Right lobe of liver (tissue), 6 donors: ENCODE measurements around the gene ADAMTS3. TPM values are rescaled to one million over a fixed set of nuclear protein-coding genes. Genes with fewer than 3 reads are reported as not detected.

ENCODE experiments used
- ATAC-seq, 4 donors: fragments of 200-7000 bp; cut with Tn5 transposase; one replicate each; pipeline ENCODE4 v1.9.1; 2020; ENCODE audit warnings: mild to moderate bottlenecking in 4 of 4, moderate library complexity in 4 of 4
- DNase-seq, 3 donors: peaks; one replicate each; pipeline ENCODE4 v3.0.0-alpha.2; 2020
- H3K27ac ChIP-seq, 3 donors: fragments of 200-600 bp; one replicate each; pipeline ENCODE4 v1.8.0; 2022
- H3K27me3 ChIP-seq, 2 donors: fragments of 200-600 bp; one replicate each; pipeline ENCODE4 v1.8.0; 2022
- H3K36me3 ChIP-seq, 4 donors: fragments of 200-600 bp; sonication (generic) in 1 of 4; one replicate each; pipeline versions ENCODE4 v1.5.1 to v1.8.0; 2017 to 2022; ENCODE audit warnings: control low read depth in 1 of 4
- H3K4me1 ChIP-seq, 4 donors: fragments of 200-600 bp; sonication (generic) in 1 of 4; one replicate each; pipeline versions ENCODE4 v1.5.1 to v1.8.0; 2017 to 2022; ENCODE audit warnings: control low read depth in 1 of 4
- H3K4me3 ChIP-seq, 3 donors: fragments of 200-600 bp; one replicate each; pipeline ENCODE4 v1.8.0; 2022
- H3K9me3 ChIP-seq, 4 donors: fragments of 200-600 bp; sonication (generic) in 1 of 4; one replicate each; pipeline versions ENCODE4 v1.5.1 to v1.8.0; 2017 to 2022; ENCODE audit warnings: control low read depth in 1 of 4
- POLR2A ChIP-seq: fragments of 450-650 bp; IDR thresholded peaks from one replicate; pipeline ENCODE4 v1.6.1; 2017; ENCODE audit warnings: antibody characterized with exemption, mild to moderate bottlenecking
- WGBS: methylation state at CpG from one replicate; pipeline ENCODE4 v1.1.6; 2018; ENCODE audit warnings: low coverage, low lambda C conversion rate; ENCODE audit not compliant: insufficient coverage; ENCODE audit errors: missing lambda C conversion rate; 5-methylcytosine and 5-hydroxymethylcytosine counted together
- intact Hi-C, 2 donors: fragments of 100-400 bp; cut with DNase I; formaldehyde crosslinking; loops; one replicate each; pipeline versions ENCODE4 v1.11.2 to v1.14.1; 2022
- total RNA-seq, 6 experiments: library from RNA; depleted of rRNA in 2 of 6; stranded (reverse); fragments of >200 nt in 2 of 6; fragmentation: NEBNext Ultra II Directional in 3 of 6; extraction: Animal tissue kit (Norgen Biotek cat#: 25700) in 3 of 6; gene quantifications; one replicate each; pipeline versions ENCODE4 v1.1.0 to v1.2.4, GENCODE V29; 2016 to 2023
- TF ChIP-seq, protein P1 (sequence below), 4 donors: fragments of 200-600 bp in 3 of 4; fragments of 450-650 bp in 1 of 4; IDR thresholded peaks; one replicate each; pipeline versions ENCODE4 v1.5.1 to v1.8.0; 2016 to 2022; ENCODE audit warnings: antibody characterized with exemption in 4 of 4, mild to moderate bottlenecking in 2 of 4
- donor health status: DM: no; HTN: yes; CAD: no.
- donor health status: DM: no; HTN: no; CAD: no.
- donor health status: DM: no; HTN: no; CAD: no.
- donor health status: DM: no; HTN: yes; CAD: no.
- donor health status: DM: no; HTN: yes; CAD: no.

ADAMTS3 gene
- total RNA-seq, 6 experiments from 2014 or later, result 0.12 to 0.64 (median 0.42) TPM

DNA sequence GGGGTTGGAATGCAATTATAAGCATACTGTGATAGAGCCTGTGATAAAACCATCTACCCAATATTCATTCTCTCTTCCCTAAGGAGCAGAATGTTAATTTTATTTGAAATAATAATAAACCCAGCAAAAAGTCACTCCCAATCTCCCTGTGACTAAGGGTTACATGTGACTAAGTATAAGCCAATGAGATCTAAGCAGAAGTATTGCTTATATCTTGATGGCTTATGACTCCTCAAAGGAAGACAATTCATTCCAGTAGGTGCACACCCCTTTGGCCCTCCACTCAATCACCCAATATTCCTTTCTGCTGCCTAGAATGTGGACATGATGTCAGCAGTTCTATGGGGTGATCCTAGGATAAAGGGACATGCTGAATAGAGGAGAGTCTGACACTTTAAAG is 224.6 kb downstream of the ADAMTS3 start:
- ATAC-seq, result no peak
- TF ChIP-seq, protein P1, sequence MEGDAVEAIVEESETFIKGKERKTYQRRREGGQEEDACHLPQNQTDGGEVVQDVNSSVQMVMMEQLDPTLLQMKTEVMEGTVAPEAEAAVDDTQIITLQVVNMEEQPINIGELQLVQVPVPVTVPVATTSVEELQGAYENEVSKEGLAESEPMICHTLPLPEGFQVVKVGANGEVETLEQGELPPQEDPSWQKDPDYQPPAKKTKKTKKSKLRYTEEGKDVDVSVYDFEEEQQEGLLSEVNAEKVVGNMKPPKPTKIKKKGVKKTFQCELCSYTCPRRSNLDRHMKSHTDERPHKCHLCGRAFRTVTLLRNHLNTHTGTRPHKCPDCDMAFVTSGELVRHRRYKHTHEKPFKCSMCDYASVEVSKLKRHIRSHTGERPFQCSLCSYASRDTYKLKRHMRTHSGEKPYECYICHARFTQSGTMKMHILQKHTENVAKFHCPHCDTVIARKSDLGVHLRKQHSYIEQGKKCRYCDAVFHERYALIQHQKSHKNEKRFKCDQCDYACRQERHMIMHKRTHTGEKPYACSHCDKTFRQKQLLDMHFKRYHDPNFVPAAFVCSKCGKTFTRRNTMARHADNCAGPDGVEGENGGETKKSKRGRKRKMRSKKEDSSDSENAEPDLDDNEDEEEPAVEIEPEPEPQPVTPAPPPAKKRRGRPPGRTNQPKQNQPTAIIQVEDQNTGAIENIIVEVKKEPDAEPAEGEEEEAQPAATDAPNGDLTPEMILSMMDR (IDR thresholded peaks at IDR 0.05), result no peak
- TF ChIP-seq POLR2A, result no peak
- intact Hi-C loops, result no loop called here

DNA sequence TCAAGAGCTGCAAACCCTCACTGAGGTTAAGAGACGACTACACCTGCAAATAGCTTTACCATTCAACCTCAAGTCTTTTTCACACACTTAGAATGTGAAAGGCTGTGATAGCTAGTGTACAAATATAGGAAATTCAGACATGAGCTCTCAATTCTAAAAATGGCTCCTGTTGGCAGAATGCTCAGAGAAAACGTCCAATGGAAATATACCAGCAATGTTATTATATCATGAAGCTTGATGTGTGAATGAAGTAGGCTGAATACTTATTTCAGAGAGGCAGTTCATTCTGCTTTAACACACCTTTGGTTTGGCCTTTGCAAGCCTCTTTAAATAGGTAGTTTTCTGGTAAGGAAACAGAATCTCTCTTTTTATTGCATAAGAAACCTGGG is 227.6 kb downstream of the ADAMTS3 start:
- TF ChIP-seq, protein P1 (IDR thresholded peaks at IDR 0.05), result no peak
- no peak for TF ChIP-seq POLR2A
- ATAC-seq (no peak), DNase-seq (no peak)
- intact Hi-C loops, result no loop called here
- no peaks in the 10 kb centered on the region for H3K9me3 ChIP-seq
- no peaks in the 10 kb centered on the region for H3K36me3 ChIP-seq
- H3K27ac ChIP-seq, result no peak overlapping the region
- H3K27me3 ChIP-seq, result peaks cover 0 to 4% of the 10 kb centered on the region in 2 donors
- WGBS, result 39% methylated on average over 2 of the region's 2 CpGs
- H3K4me1 ChIP-seq, result no peaks in the 10 kb centered on the region
- no peak overlapping the region for H3K4me3 ChIP-seq

More for the DNA sequence above, 224.6 kb downstream of the ADAMTS3 start:
- Histone ChIP-seq H3K9me3 (no peaks in the 10 kb centered on the region), H3K36me3 (no peaks in the 10 kb centered on the region), H3K4me1 (no peaks in the 10 kb centered on the region), H3K4me3 (no peak overlapping the region), H3K27me3 (no peaks in the 10 kb centered on the region), H3K27ac (no peak overlapping the region)
- no peak for DNase-seq

DNA sequence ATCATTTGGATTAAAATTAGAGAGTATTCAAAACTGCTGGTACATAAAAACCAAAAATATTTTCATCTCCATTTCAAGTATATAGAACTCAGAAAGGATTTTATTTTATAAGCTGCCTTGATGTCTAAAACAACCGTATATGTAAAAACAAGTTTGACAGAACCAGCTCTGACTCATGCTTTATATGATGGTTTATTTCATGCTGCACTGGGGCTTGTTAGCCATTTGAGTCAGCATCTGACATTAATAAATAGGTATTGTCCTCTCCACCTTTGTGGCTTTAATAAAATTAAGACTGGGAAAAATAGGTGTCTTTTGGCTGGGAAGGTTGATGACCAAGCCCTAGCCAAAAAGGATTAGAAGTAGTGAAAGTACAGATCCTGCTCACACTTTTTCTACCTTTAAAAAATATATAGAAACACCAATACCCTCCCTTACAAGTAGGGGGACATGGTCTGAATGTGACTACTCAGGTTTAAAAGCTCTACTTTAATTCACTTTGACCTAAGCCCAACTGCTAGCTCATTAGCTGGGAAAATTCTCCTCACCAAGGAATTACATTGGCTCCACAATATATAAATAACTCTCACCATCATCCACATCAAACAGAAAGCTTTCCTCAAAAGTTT is 228.1 kb downstream of the ADAMTS3 start:
- WGBS, result 81% methylated on average over 1 of the region's 1 CpG
- H3K27me3 ChIP-seq, result peaks cover 0 to 4% of the 10 kb centered on the region in 2 donors
- no peak overlapping the region for H3K27ac ChIP-seq
- no peak overlapping the region for H3K4me3 ChIP-seq
- intact Hi-C loops, result no loop called here
- H3K4me1 ChIP-seq, result no peaks in the 10 kb centered on the region
- no peaks in the 10 kb centered on the region for H3K9me3 ChIP-seq
- no peaks in the 10 kb centered on the region for H3K36me3 ChIP-seq
- DNase-seq, result no peak
- ATAC-seq, result no peak
- TF ChIP-seq, protein P1 (IDR thresholded peaks at IDR 0.05), result no peak
- no peak for TF ChIP-seq POLR2A

DNA sequence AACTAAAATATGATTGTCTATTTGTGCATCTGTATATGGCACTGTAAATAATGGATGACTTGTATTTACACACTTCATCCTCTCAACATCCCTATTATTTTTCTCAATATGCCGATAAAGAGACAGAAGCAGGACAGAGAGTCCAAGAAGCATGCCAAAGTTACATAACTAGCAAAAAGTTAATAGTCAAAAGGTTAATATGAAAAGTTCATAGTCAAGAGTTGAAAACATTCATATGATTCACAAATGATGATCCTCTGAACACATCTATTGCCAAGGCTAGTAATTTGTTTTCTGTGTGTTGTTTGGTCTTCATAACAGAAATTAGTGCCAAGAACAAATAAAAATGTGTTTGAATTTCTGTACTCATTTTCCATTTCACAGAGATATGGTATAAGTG is 231.0 kb downstream of the ADAMTS3 start:
- 78% methylated on average over 1 of the region's 1 CpG for WGBS
- intact Hi-C loops, result no loop called here
- Histone ChIP-seq H3K9me3 (no peaks in the 10 kb centered on the region), H3K36me3 (no peaks in the 10 kb centered on the region), H3K4me3 (no peak overlapping the region), H3K27ac (no peak overlapping the region), H3K27me3 (peaks cover 0 to 4% of the 10 kb centered on the region in 2 donors), H3K4me1 (no peaks in the 10 kb centered on the region)
- no peak for ATAC-seq
- no peak for DNase-seq
- TF ChIP-seq, protein P1 (IDR thresholded peaks at IDR 0.05), result no peak
- TF ChIP-seq POLR2A, result no peak

DNA sequence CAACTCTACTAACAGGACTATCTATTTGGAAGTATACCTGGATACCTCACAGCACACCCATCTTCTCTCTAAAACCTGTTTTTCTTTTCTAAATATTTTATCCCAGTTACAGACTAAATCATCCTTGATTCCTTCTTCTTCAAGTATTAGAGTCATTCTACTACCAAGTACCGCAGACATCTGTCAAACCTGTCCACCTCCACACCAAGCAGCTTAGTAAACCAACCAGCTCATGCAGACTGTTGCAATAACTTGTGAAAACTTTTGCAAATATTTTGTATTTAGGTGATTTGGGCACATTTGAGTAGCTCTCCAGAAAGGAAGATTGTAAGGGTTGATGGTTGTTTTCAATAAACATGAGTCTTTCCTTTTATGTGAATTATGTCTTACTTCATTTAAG is 238.6 kb downstream of the ADAMTS3 start:
- no peaks in the 10 kb centered on the region for H3K36me3 ChIP-seq
- TF ChIP-seq POLR2A, result no peak
- TF ChIP-seq, protein P1 (IDR thresholded peaks at IDR 0.05), result no peak
- H3K4me1 ChIP-seq, result no peaks in the 10 kb centered on the region
- H3K27ac ChIP-seq, result no peak overlapping the region
- H3K9me3 ChIP-seq, result no peaks in the 10 kb centered on the region
- 85% methylated on average over 1 of the region's 1 CpG for WGBS
- DNase-seq (no peak), ATAC-seq (no peak)
- H3K4me3 ChIP-seq, result no peak overlapping the region
- no peaks in the 10 kb centered on the region for H3K27me3 ChIP-seq
- intact Hi-C loops, result no loop called here
